IMR-90 (cell line): Measurements from ENCODE around the gene SLC38A5. TPM values are rescaled to one million over a fixed set of nuclear protein-coding genes. Genes with fewer than 3 reads are reported as not detected.

Source experiments
- ATAC-seq: fragments of 200-7000 bp; cut with Tn5 transposase; 2 replicates; pipeline ENCODE4 v1.9.1; 2020; ENCODE audit warnings: low read depth, mild to moderate bottlenecking, moderate library complexity
- BruUV-seq: library from RNA; stranded (reverse); fragments of 400-500 nt; replicated peaks from 2 replicates; lab custom pipeline; 2021; lab: Mats Ljungman, UMichigan
- CTCF ChIA-PET: fragments of 300-600 bp; formaldehyde crosslinking; extraction: SDS; loops from one replicate; lab custom pipeline; 2021; ENCODE audit warnings: antibody characterized with exemption; lab: Yijun Ruan, JAX
- POLR2A ChIA-PET: fragments of 300-600 bp; sonication (Branson Sonifier 250); formaldehyde crosslinking; loops from one replicate; lab custom pipeline; 2022; ENCODE audit warnings: antibody characterized with exemption; ENCODE audit not compliant: unreplicated experiment; lab: Charles Lee
- DNase-seq: peaks from one replicate; pipeline ENCODE4 v3.0.0; 2013
- H2AFZ ChIP-seq: replicated peaks from 2 replicates; pipeline ENCODE3; 2013; ENCODE audit warnings: low read length, mild to moderate bottlenecking; ENCODE audit not compliant: poor library complexity
- H2AK5ac ChIP-seq: 2 replicates; pipeline ENCODE4 v1.6.1; 2013; ENCODE audit warnings: low read depth, low read length, inconsistent platforms
- H2AK9ac ChIP-seq: replicated peaks from 2 replicates; pipeline ENCODE3; 2013; ENCODE audit warnings: mild to moderate bottlenecking, low read depth, low read length, moderate library complexity; ENCODE audit not compliant: poor library complexity
- H2BK120ac ChIP-seq: 2 replicates; pipeline ENCODE4 v1.6.1; 2013; ENCODE audit warnings: low read depth, low read length, inconsistent platforms
- H2BK15ac ChIP-seq: 3 replicates; pipeline ENCODE4 v1.6.1; 2013; ENCODE audit warnings: low read depth, low read length, inconsistent platforms
- H2BK20ac ChIP-seq: 2 replicates; pipeline ENCODE4 v1.6.1; 2013; ENCODE audit warnings: low read depth, mild to moderate bottlenecking, inconsistent platforms, low read length, moderate library complexity
- H2BK5ac ChIP-seq: 2 replicates; pipeline ENCODE4 v1.6.1; 2013; ENCODE audit warnings: mild to moderate bottlenecking, low read depth, low read length, inconsistent platforms; ENCODE audit not compliant: poor library complexity, severe bottlenecking
- H3K14ac ChIP-seq: replicated peaks from 2 replicates; pipeline ENCODE4 v1.6.1; 2013; ENCODE audit warnings: low read depth, low read length, inconsistent platforms
- H3K18ac ChIP-seq: 2 replicates; pipeline ENCODE4 v1.6.1; 2013; ENCODE audit warnings: low read depth, low read length, control low read depth
- H3K23ac ChIP-seq: 2 replicates; pipeline ENCODE4 v1.6.1; 2013; ENCODE audit warnings: low read depth, low read length, inconsistent platforms
- H3K27ac ChIP-seq: 2 replicates; pipeline ENCODE4 v1.5.1; 2013; ENCODE audit warnings: mild to moderate bottlenecking, control low read depth, low read length; ENCODE audit not compliant: insufficient read depth
- H3K27me3 ChIP-seq: 2 replicates; pipeline ENCODE4 v1.6.1; 2013; ENCODE audit warnings: low read length; ENCODE audit not compliant: control insufficient read depth, insufficient read depth
- H3K36me3 ChIP-seq: 2 replicates; pipeline ENCODE4 v1.6.1; 2013; ENCODE audit warnings: low read length, mixed read lengths; ENCODE audit not compliant: control insufficient read depth, insufficient read depth
- H3K4ac ChIP-seq: 2 replicates; pipeline ENCODE4 v1.6.1; 2013; ENCODE audit warnings: low read depth, low read length, inconsistent platforms
- H3K4me1 ChIP-seq: 2 replicates; pipeline ENCODE4 v1.6.1; 2013; ENCODE audit warnings: low read length, mixed read lengths; ENCODE audit not compliant: control insufficient read depth, insufficient read depth
- H3K4me2 ChIP-seq: 2 replicates; pipeline ENCODE4 v1.6.1; 2013; ENCODE audit warnings: low read depth, mild to moderate bottlenecking, control low read depth, low read length, moderate library complexity
- H3K4me3 ChIP-seq: 2 replicates; pipeline ENCODE4 v1.5.1; 2013; ENCODE audit warnings: low read depth, mild to moderate bottlenecking, control low read depth, low read length, moderate library complexity; ENCODE audit not compliant: insufficient read depth
- H3K56ac ChIP-seq: 2 replicates; pipeline ENCODE4 v1.6.1; 2013; ENCODE audit warnings: low read length, inconsistent platforms; ENCODE audit not compliant: insufficient read depth; ENCODE audit errors: extremely low read depth
- H3K79me1 ChIP-seq, 2 experiments: 2 replicates each; pipeline ENCODE4 v1.6.1; 2013; ENCODE audit warnings: low read length in 2 of 2, inconsistent platforms in 1 of 2, low read depth in 1 of 2
- H3K9ac ChIP-seq: 2 replicates; pipeline ENCODE4 v1.6.1; 2013; ENCODE audit warnings: low read depth, low read length, control low read depth
- H3K9me1 ChIP-seq: 2 replicates; pipeline ENCODE4 v1.6.1; 2013; ENCODE audit warnings: low read length, inconsistent platforms; ENCODE audit not compliant: insufficient read depth
- H3K9me3 ChIP-seq: 2 replicates; pipeline ENCODE4 v1.6.1; 2013; ENCODE audit warnings: low read length; ENCODE audit not compliant: control insufficient read depth, insufficient read depth
- H4K20me1 ChIP-seq: 2 replicates; pipeline ENCODE4 v1.6.1; 2013; ENCODE audit warnings: low read length, inconsistent platforms; ENCODE audit not compliant: insufficient read depth
- H4K5ac ChIP-seq: 2 replicates; pipeline ENCODE4 v1.6.1; 2013; ENCODE audit warnings: mild to moderate bottlenecking, low read depth, low read length, control low read depth
- H4K8ac ChIP-seq, 2 experiments: 2 replicates each; pipeline ENCODE4 v1.6.1; 2013; ENCODE audit warnings: low read depth in 2 of 2, low read length in 2 of 2, control low read depth in 1 of 2, inconsistent platforms in 1 of 2
- H4K91ac ChIP-seq: 2 replicates; pipeline ENCODE4 v1.6.1; 2013; ENCODE audit warnings: low read depth, low read length, inconsistent platforms; ENCODE audit not compliant: insufficient read depth
- BHLHE40 ChIP-seq: fragments of 150-350 bp; IDR thresholded peaks from 2 replicates; pipeline ENCODE4 v1.6.1; 2016; ENCODE audit warnings: mild to moderate bottlenecking, low read depth, low read length
- FOS ChIP-seq: fragments of 150-350 bp; IDR thresholded peaks from 2 replicates; pipeline ENCODE4 v1.6.1; 2016; ENCODE audit warnings: low read depth, low read length
- MAZ ChIP-seq: IDR thresholded peaks from 2 replicates; pipeline ENCODE4 v1.6.1; 2012; ENCODE audit warnings: low read depth, mild to moderate bottlenecking, low read length, improper control_type of control experiment, moderate library complexity, borderline replicate concordance
- NFE2L2 ChIP-seq: fragments of 150-350 bp; IDR thresholded peaks from 2 replicates; pipeline ENCODE4 v1.6.1; 2016; ENCODE audit warnings: low read depth, mild to moderate bottlenecking, low read length
- POLR2A ChIP-seq: IDR thresholded peaks from 2 replicates; pipeline ENCODE4 v1.6.1; 2012; ENCODE audit warnings: mild to moderate bottlenecking, low read depth, low read length
- RCOR1 ChIP-seq: IDR thresholded peaks from 2 replicates; pipeline ENCODE4 v1.6.1; 2012; ENCODE audit warnings: mild to moderate bottlenecking, low read length, improper control_type of control experiment; ENCODE audit not compliant: insufficient replicate concordance
- RFX5 ChIP-seq: IDR thresholded peaks from 2 replicates; pipeline ENCODE4 v1.8.0; 2012; ENCODE audit warnings: low read depth, mild to moderate bottlenecking, low read length, moderate library complexity
- WGBS, 2 experiments: methylation state at CpG; one replicate each; pipeline versions ENCODE4 v1.1.5 to v1.1.7; 2013; ENCODE audit warnings: missing lambda C conversion rate in 2 of 2; ENCODE audit not compliant: insufficient read length in 1 of 2; ENCODE audit errors: extremely low coverage in 2 of 2; 5-methylcytosine and 5-hydroxymethylcytosine counted together
- dilution Hi-C: fragments of 300-500 bp; cut with HindIII; formaldehyde crosslinking; loops from one replicate; pipeline ENCODE4 v1.14.3; 2018; ENCODE audit warnings: low sequenced_read_pairs; ENCODE audit not compliant: unreplicated experiment
- in situ Hi-C: fragments of 300-500 bp; cut with MboI; formaldehyde crosslinking; loops from 3 replicates; pipeline ENCODE4 v1.14.3; 2019; ENCODE audit warnings: low sequenced_read_pairs, inconsistent platforms, mixed read lengths
- intact Hi-C: fragments of 100-400 bp; cut with micrococcal nuclease; formaldehyde crosslinking; loops from 2 replicates; pipeline ENCODE4 v1.10.0; 2022
- polyA plus RNA-seq, 3 experiments: library from polyadenylated mRNA; depleted of rRNA; stranded (reverse); fragments of >200 nt; gene quantifications; 2 replicates each; pipeline ENCODE4 v1.2.3, GENCODE V29; 2012; ENCODE audit warnings: low replicate concordance in 1 of 3
- total RNA-seq: library from RNA; depleted of rRNA; stranded (reverse); fragments of >200 nt; gene quantifications from 2 replicates; pipeline ENCODE4 v1.2.3, GENCODE V29; 2012

SLC38A5 gene
- total and polyA plus RNA-seq, 2 of the 4 experiments (the other 2 are of a cell fraction) = 12.2 to 20.4 TPM

GRCh38 chrX:48465336-48465933 lies 4.6 kb downstream of the SLC38A5 start:
- Histone ChIP-seq H3K9ac (peak overlapping the region; percentile 2), H3K18ac (peak overlapping the region; percentile 3), H3K27ac (peak overlapping the region; percentile 53), H4K20me1 (no peaks in the 10 kb centered on the region), H3K4ac (peak overlapping the region; percentile 45), H3K27me3 (peaks cover 4% of the 10 kb centered on the region; the same call in 1 of the 2 replicates), H4K5ac (no peak overlapping the region), H3K36me3 (no peaks in the 10 kb centered on the region), H3K4me1 (peaks cover 12% of the 10 kb centered on the region; the same call in 1 of the 2 replicates), H2BK5ac (peak overlapping the region; percentile 70), H4K8ac (peak overlapping the region in 1 of 2 experiments; percentile 48; a peak in 2 of 4 replicates), H2AK9ac (peak overlapping the region; percentile 74), H3K4me2 (peak overlapping the region; percentile 7), H3K14ac (no peak overlapping the region), H3K4me3 (no peak overlapping the region), H3K23ac (no peak overlapping the region), H3K9me1 (peaks cover 5% of the 10 kb centered on the region; the same call in 1 of the 2 replicates), H2BK120ac (peak overlapping the region; percentile 11; the same call in 1 of the 2 replicates), H3K56ac (no peak overlapping the region; the same call in 1 of the 2 replicates), H2AFZ (peak overlapping the region; percentile 81), H3K79me1 (no peaks in the 10 kb centered on the region), H2AK5ac (no peak overlapping the region; the same call in 1 of the 2 replicates), H3K9me3 (no peaks in the 10 kb centered on the region; the same call in 1 of the 2 replicates), H2BK20ac (peak overlapping the region; percentile 5; the same call in 1 of the 2 replicates), H4K91ac (peak overlapping the region; percentile 57), H2BK15ac (0 out of 3 replicates have a peak overlapping the region, but pooled peaks have one; percentile 16)
- WGBS, 2 experiments = 39% methylated on average over 7 of the region's 10 CpGs; no CpG with 5 or more reads in 1 of the 2 experiments
- TF ChIP-seq NFE2L2 (peak; percentile 7; the same call in 1 of the 2 replicates), BHLHE40 (0 out of 2 replicates have a peak, but pooled peaks have one; percentile 14), RFX5 (no peak), FOS (peak; percentile 74), MAZ (peak; percentile 17; the same call in 1 of the 2 replicates), RCOR1 (no peak), POLR2A (peak; percentile 57)
- in situ Hi-C loops (no loop called here), dilution Hi-C loops (no loop called here), intact Hi-C loops (no loop called here)
- CTCF ChIA-PET = no interaction called here
- no TSS peak for BruUV-seq
- ATAC-seq (peak; percentile 77), DNase-seq (peak; percentile 96)
- POLR2A ChIA-PET = no interaction called here
